Testis (tissue), 2 donors: ENCODE results near the gene SP140.

Source experiments
- POLR2A ChIP-seq: fragments of 450-650 bp; IDR thresholded peaks from one replicate; pipeline ENCODE4 v1.6.1; 2017; ENCODE audit warnings: antibody characterized with exemption, mild to moderate bottlenecking, moderate library complexity
- TF ChIP-seq, protein P1 (sequence below), 3 experiments: fragments of 450-650 bp in 2 of 3; fragments of 200-600 bp in 1 of 3; sonication (generic) in 1 of 3; IDR thresholded peaks; one replicate each; pipeline ENCODE4 v1.5.1; 2016 to 2019; ENCODE audit warnings: antibody characterized with exemption in 3 of 3, mild to moderate bottlenecking in 2 of 3, moderate library complexity in 1 of 3

DNA sequence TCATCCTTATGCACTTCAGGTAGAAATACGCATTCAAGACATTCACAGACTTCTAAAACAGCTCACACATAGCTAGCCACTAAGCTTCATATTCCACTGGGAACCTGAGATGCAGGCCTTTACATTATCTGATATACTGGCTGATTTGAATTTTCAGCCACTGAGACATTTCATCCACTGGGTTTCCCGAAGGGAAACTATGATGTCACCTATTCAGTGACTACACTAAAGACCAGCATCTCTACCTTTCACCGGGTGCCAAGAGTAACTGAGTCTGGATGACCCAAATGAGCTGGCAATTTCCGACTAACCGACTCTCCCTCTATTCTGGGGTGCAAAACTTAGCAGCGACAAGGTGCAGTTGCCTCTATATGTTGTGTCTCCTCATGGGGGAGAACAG is 69.7 kb downstream of the SP140 start:
- TF ChIP-seq, protein P1, sequence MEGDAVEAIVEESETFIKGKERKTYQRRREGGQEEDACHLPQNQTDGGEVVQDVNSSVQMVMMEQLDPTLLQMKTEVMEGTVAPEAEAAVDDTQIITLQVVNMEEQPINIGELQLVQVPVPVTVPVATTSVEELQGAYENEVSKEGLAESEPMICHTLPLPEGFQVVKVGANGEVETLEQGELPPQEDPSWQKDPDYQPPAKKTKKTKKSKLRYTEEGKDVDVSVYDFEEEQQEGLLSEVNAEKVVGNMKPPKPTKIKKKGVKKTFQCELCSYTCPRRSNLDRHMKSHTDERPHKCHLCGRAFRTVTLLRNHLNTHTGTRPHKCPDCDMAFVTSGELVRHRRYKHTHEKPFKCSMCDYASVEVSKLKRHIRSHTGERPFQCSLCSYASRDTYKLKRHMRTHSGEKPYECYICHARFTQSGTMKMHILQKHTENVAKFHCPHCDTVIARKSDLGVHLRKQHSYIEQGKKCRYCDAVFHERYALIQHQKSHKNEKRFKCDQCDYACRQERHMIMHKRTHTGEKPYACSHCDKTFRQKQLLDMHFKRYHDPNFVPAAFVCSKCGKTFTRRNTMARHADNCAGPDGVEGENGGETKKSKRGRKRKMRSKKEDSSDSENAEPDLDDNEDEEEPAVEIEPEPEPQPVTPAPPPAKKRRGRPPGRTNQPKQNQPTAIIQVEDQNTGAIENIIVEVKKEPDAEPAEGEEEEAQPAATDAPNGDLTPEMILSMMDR (IDR thresholded peaks at IDR 0.05) = no peak
- TF ChIP-seq POLR2A = no peak
